ENCODE measurements around the gene RFC5. TPM values are rescaled to one million over a fixed set of nuclear protein-coding genes. Genes with fewer than 3 reads are reported as not detected.

The RFC5 gene
- total RNA-seq, 1 experiment from 2014 or later, result 61.6 TPM

- DNase-seq (ENCODE audit: low spot score), result no peak
- in situ Hi-C loops (cut with HindIII; ENCODE audit: low sequenced_read_pairs), result no loop called here
Observed at GRCh38 chr12:118042091-118042490, 25.6 kb downstream of the RFC5 start.

GRCh38 chr12:118044075-118044474 is 27.6 kb downstream of the RFC5 start:
- no peak for DNase-seq (ENCODE audit: low spot score)
- in situ Hi-C loops (cut with HindIII; ENCODE audit: low sequenced_read_pairs), result no loop called here

GRCh38 chr12:118044577-118044976 is 28.1 kb downstream of the RFC5 start:
- no peak for DNase-seq (ENCODE audit: low spot score)
- in situ Hi-C loops (cut with HindIII; ENCODE audit: low sequenced_read_pairs), result no loop called here

- DNase-seq (ENCODE audit: low spot score), result no peak
- in situ Hi-C loops (cut with HindIII; ENCODE audit: low sequenced_read_pairs), result no loop called here
Observed at GRCh38 chr12:118046430-118046829, 29.9 kb downstream of the RFC5 start.

- in situ Hi-C loops (cut with HindIII; ENCODE audit: low sequenced_read_pairs), result no loop called here
- DNase-seq (ENCODE audit: low spot score), result no peak
Observed at GRCh38 chr12:118050972-118051910, 34.7 kb downstream of the RFC5 start.

- peak; percentile 27 for DNase-seq (ENCODE audit: low spot score)
- in situ Hi-C loops (cut with HindIII; ENCODE audit: low sequenced_read_pairs), result no loop called here
Observed at GRCh38 chr12:118052324-118053070, 36.0 kb downstream of the RFC5 start.

- in situ Hi-C loops (cut with HindIII; ENCODE audit: low sequenced_read_pairs), result no loop called here
- no peak for DNase-seq (ENCODE audit: low spot score)
Observed at GRCh38 chr12:118053071-118053985, 36.8 kb downstream of the RFC5 start.

GRCh38 chr12:118055144-118055557 is 38.6 kb downstream of the RFC5 start:
- no peak for DNase-seq (ENCODE audit: low spot score)
- in situ Hi-C loops (cut with HindIII; ENCODE audit: low sequenced_read_pairs), result no loop called here

- in situ Hi-C loops (cut with HindIII; ENCODE audit: low sequenced_read_pairs), result no loop called here
- no peak for DNase-seq (ENCODE audit: low spot score)
Observed at GRCh38 chr12:118055865-118056773, 39.6 kb downstream of the RFC5 start.

GRCh38 chr12:118058227-118058626 is 41.7 kb downstream of the RFC5 start:
- no peak for DNase-seq (ENCODE audit: low spot score)
- in situ Hi-C loops (cut with HindIII; ENCODE audit: low sequenced_read_pairs), result no loop called here

GRCh38 chr12:118058881-118059280 is 42.4 kb downstream of the RFC5 start:
- in situ Hi-C loops (cut with HindIII; ENCODE audit: low sequenced_read_pairs), result no loop called here

GRCh38 chr12:118059341-118060191 is 43.1 kb downstream of the RFC5 start:
- in situ Hi-C loops (cut with HindIII; ENCODE audit: low sequenced_read_pairs), result no loop called here
- DNase-seq (ENCODE audit: low spot score), result peak; percentile 42

More at GRCh38 chr12:118058881-118059280, 42.4 kb downstream of the RFC5 start:
- no peak for DNase-seq (ENCODE audit: low spot score)

GRCh38 chr12:118060301-118061010 is 44.0 kb downstream of the RFC5 start:
- DNase-seq (ENCODE audit: low spot score), result peak; percentile 62
- in situ Hi-C loops (cut with HindIII; ENCODE audit: low sequenced_read_pairs), result no loop called here

GRCh38 chr12:118061011-118061872 is 44.7 kb downstream of the RFC5 start, which contains the start of gene WSB2:
Gene WSB2 (minus strand): TSS chr12:118061179. CDS start chr12:118061048, 131 bp downstream.
- DNase-seq (ENCODE audit: low spot score), result peak; percentile 65
- in situ Hi-C loops (cut with HindIII; ENCODE audit: low sequenced_read_pairs), result no loop called here

- DNase-seq (ENCODE audit: low spot score), result peak; percentile 82
Observed at GRCh38 chr12:118061873-118062843, 45.7 kb downstream of the RFC5 start.

More at GRCh38 chr12:118061873-118062843, 45.7 kb downstream of the RFC5 start:
- in situ Hi-C loops (cut with HindIII; ENCODE audit: low sequenced_read_pairs), result no loop called here

All from G401 (cell line).